HT1080 (cell line): Measurements from ENCODE around the gene TBKBP1. TPM values are rescaled to one million over a fixed set of nuclear protein-coding genes. Genes with fewer than 3 reads are reported as not detected.

Experiments
- DNase-seq: peaks from one replicate; pipeline ENCODE4 v3.0.0-alpha.2; 2015; ENCODE audit warnings: low read depth
- total RNA-seq: library from RNA; depleted of rRNA; stranded (reverse); fragments of >200 nt; shearing (Covaris generic); gene quantifications from 2 replicates; pipeline ENCODE4 v1.2.3, GENCODE V29; 2014

TBKBP1 gene
- total RNA-seq, 1 experiment from 2014 or later, result 3.9 TPM

GRCh38 chr17:47712330-47713023 lies 18.5 kb downstream of the TBKBP1 start:
- DNase-seq, result no peak

GRCh38 chr17:47713980-47714700 lies 20.2 kb downstream of the TBKBP1 start:
- no peak for DNase-seq

- no peak for DNase-seq
Observed at GRCh38 chr17:47714773-47715396, 20.9 kb downstream of the TBKBP1 start.

GRCh38 chr17:47715669-47716325 lies 21.8 kb downstream of the TBKBP1 start:
- DNase-seq, result no peak

GRCh38 chr17:47716375-47716774 lies 22.4 kb downstream of the TBKBP1 start:
- DNase-seq, result no peak

GRCh38 chr17:47717261-47717697 lies 23.3 kb downstream of the TBKBP1 start:
- DNase-seq, result no peak

GRCh38 chr17:47717979-47718621 lies 24.1 kb downstream of the TBKBP1 start:
- no peak for DNase-seq

- DNase-seq, result no peak
Observed at GRCh38 chr17:47718634-47719405, 24.9 kb downstream of the TBKBP1 start.

GRCh38 chr17:47719411-47720152 lies 25.6 kb downstream of the TBKBP1 start:
- DNase-seq, result peak; percentile 80

GRCh38 chr17:47720196-47720595 lies 26.2 kb downstream of the TBKBP1 start:
- DNase-seq, result no peak

- DNase-seq, result peak; percentile 42
Observed at GRCh38 chr17:47720754-47721533, 27.0 kb downstream of the TBKBP1 start.

- DNase-seq, result no peak
Observed at GRCh38 chr17:47721725-47722124, 27.8 kb downstream of the TBKBP1 start.

GRCh38 chr17:47724705-47725104 lies 30.7 kb downstream of the TBKBP1 start:
- DNase-seq, result no peak

- DNase-seq, result no peak
Observed at GRCh38 chr17:47725446-47726111, 31.6 kb downstream of the TBKBP1 start.

- DNase-seq, result no peak
Observed at GRCh38 chr17:47726796-47727703, 33.1 kb downstream of the TBKBP1 start.

GRCh38 chr17:47727704-47728036 lies 33.7 kb downstream of the TBKBP1 start:
- no peak for DNase-seq

- no peak for DNase-seq
Observed at GRCh38 chr17:47728214-47728877, 34.4 kb downstream of the TBKBP1 start.
